ENCODE results near the gene PDE6G. TPM values are rescaled to one million over a fixed set of nuclear protein-coding genes. Genes with fewer than 3 reads are reported as not detected.

PDE6G gene
- total RNA-seq, 4 donors from 2014 or later = 2.1 TPM; not detected in 3

DNA sequence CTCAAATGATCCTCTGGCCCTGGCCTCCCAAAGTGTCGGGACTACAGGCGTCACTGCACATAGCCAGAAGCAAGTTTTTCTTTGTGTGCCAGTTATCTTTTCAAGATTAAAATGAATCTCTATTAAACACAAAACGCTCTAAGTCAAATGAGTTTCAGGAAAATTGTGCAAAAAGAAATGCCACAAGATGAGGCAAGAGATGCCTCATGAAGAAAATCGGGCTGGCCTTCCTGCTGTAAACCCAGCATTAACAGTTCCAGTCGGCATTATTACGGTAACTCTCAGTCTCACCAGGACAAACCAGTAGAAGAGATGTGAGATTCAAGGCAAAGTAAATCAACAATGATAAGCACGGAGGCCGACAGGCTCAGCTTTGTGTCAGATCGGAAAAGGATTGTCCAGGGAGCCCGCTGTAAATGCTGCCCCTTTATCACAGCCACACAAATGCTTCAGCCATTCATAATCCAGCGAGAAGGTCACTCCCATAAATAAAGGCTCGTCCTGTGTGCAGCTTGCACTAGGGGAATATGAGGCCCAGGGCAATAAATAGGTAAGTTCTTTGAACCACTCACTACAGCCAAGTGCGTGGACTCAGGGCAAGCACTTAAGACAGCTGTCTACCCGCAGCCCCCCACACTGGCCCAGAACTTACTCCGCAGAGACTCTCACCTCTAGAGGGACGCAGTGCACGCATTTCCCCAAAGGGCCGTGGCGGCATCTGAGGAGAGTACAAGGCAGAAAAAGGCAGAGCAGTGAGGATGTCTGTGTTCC is 46.6 kb downstream of the PDE6G start:
- no peaks in the 10 kb centered on the region for H3K4me1 ChIP-seq
- no peak for DNase-seq
- intact Hi-C loops (cut with DNase I; ENCODE audit: low total_unique reads) = no loop called here
- H3K27me3 ChIP-seq = no peaks in the 10 kb centered on the region
- H3K4me3 ChIP-seq = no peak overlapping the region
- H3K9me3 ChIP-seq = no peaks in the 10 kb centered on the region
- no peaks in the 10 kb centered on the region for H3K36me3 ChIP-seq
- no peak for TF ChIP-seq POLR2A (IDR thresholded peaks at IDR 0.05)
- TF ChIP-seq, protein P1, sequence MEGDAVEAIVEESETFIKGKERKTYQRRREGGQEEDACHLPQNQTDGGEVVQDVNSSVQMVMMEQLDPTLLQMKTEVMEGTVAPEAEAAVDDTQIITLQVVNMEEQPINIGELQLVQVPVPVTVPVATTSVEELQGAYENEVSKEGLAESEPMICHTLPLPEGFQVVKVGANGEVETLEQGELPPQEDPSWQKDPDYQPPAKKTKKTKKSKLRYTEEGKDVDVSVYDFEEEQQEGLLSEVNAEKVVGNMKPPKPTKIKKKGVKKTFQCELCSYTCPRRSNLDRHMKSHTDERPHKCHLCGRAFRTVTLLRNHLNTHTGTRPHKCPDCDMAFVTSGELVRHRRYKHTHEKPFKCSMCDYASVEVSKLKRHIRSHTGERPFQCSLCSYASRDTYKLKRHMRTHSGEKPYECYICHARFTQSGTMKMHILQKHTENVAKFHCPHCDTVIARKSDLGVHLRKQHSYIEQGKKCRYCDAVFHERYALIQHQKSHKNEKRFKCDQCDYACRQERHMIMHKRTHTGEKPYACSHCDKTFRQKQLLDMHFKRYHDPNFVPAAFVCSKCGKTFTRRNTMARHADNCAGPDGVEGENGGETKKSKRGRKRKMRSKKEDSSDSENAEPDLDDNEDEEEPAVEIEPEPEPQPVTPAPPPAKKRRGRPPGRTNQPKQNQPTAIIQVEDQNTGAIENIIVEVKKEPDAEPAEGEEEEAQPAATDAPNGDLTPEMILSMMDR (IDR thresholded peaks at IDR 0.05) = no peak
- H3K27ac ChIP-seq = no peak overlapping the region

DNA sequence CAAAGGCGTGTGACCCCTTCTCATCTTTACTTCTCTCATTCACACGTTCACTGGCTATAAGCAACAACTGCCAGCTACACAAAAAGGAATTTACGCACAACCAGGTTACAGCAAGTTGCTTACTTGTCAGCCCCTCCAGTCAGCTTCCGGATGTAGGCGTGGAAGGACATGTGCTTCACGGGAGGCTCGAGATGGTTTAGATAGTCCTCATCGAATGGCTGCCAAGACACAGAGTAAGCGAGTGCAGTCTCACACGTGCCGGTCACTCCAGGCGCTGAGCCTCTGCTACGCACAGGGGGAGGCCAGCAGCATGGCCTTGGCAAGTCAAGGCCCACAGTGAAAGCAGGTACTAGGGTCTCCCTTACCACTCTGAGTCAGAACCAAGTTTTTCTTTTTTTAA is 47.7 kb downstream of the PDE6G start:
- no peak for DNase-seq
- Histone ChIP-seq H3K36me3 (no peaks in the 10 kb centered on the region), H3K27ac (no peak overlapping the region), H3K4me1 (no peaks in the 10 kb centered on the region), H3K4me3 (no peak overlapping the region), H3K9me3 (no peaks in the 10 kb centered on the region), H3K27me3 (no peaks in the 10 kb centered on the region)
- TF ChIP-seq POLR2A (IDR thresholded peaks at IDR 0.05) = no peak
- TF ChIP-seq, protein P1 (IDR thresholded peaks at IDR 0.05) = no peak
- intact Hi-C loops (cut with DNase I; ENCODE audit: low total_unique reads) = no loop called here

DNA sequence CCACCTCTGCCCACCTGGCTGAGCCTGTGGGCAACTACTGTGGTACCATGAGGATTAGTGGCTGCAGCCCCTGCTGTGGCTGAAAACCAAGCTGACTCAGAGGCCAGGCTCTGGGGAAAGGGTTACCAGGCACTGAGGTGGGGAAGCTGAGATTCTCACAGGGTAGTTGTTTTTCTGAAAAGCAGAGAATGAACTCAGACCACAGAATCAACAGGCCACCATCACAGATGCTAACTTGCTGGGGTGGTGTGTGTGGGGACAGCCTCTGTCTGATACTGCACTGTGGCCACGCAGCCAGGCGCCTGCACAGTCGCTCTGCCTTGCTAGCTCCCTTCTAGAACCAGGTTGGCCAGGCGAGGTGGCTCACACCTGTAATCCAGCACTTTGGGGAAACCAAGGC is 48.3 kb downstream of the PDE6G start:
- no peak overlapping the region for H3K4me3 ChIP-seq
- TF ChIP-seq, protein P1 (IDR thresholded peaks at IDR 0.05) = no peak
- no peak for TF ChIP-seq POLR2A (IDR thresholded peaks at IDR 0.05)
- H3K36me3 ChIP-seq = no peaks in the 10 kb centered on the region
- intact Hi-C loops (cut with DNase I; ENCODE audit: low total_unique reads) = no loop called here
- H3K4me1 ChIP-seq = no peaks in the 10 kb centered on the region
- no peak overlapping the region for H3K27ac ChIP-seq
- no peak for DNase-seq
- no peaks in the 10 kb centered on the region for H3K27me3 ChIP-seq
- H3K9me3 ChIP-seq = no peaks in the 10 kb centered on the region

- H3K4me3 ChIP-seq = no peak overlapping the region
- intact Hi-C loops (cut with DNase I; ENCODE audit: low total_unique reads) = no loop called here
- H3K27ac ChIP-seq = no peak overlapping the region
- DNase-seq = no peak
- H3K4me1 ChIP-seq = no peaks in the 10 kb centered on the region
- no peaks in the 10 kb centered on the region for H3K36me3 ChIP-seq
- no peaks in the 10 kb centered on the region for H3K9me3 ChIP-seq
- H3K27me3 ChIP-seq = no peaks in the 10 kb centered on the region
- TF ChIP-seq POLR2A (IDR thresholded peaks at IDR 0.05) = no peak
- TF ChIP-seq, protein P1 (IDR thresholded peaks at IDR 0.05) = no peak
Observed at GRCh38 chr17:81607431-81607830, 48.9 kb downstream of the PDE6G start.

- no peak overlapping the region for H3K4me3 ChIP-seq
- peaks cover 0 to 3% of the 10 kb centered on the region in 2 donors for H3K4me1 ChIP-seq
- no peak for DNase-seq
- H3K9me3 ChIP-seq = no peaks in the 10 kb centered on the region
- no peaks in the 10 kb centered on the region for H3K27me3 ChIP-seq
- no peak overlapping the region for H3K27ac ChIP-seq
- H3K36me3 ChIP-seq = no peaks in the 10 kb centered on the region
- intact Hi-C loops (cut with DNase I; ENCODE audit: low total_unique reads) = no loop called here
- TF ChIP-seq, protein P1 (IDR thresholded peaks at IDR 0.05) = no peak
- no peak for TF ChIP-seq POLR2A (IDR thresholded peaks at IDR 0.05)
Observed at GRCh38 chr17:81603846-81604610, 52.3 kb downstream of the PDE6G start.

All from uterus (tissue), 4 donors.